ENCODE measurements around the gene NT5C2.

The NT5C2 gene

GRCh38 chr10:103109821-103110220 lies 83.3 kb downstream of the NT5C2 start:
- peak overlapping the region; percentile 40 for H3K27ac ChIP-seq (ENCODE audit: low read depth, low read length)
- H3K9ac ChIP-seq (ENCODE audit: low read length): no peak overlapping the region
- H3K27me3 ChIP-seq (ENCODE audit: control insufficient read depth, insufficient read depth, low read length): no peaks in the 10 kb centered on the region
- peaks cover 10% of the 10 kb centered on the region for H3K4me1 ChIP-seq (ENCODE audit: control insufficient read depth, insufficient read depth, low read length)
- no peak overlapping the region for H3K4me3 ChIP-seq (ENCODE audit: low read length)
- H3K36me3 ChIP-seq (ENCODE audit: control insufficient read depth, insufficient read depth, low read length): no peaks in the 10 kb centered on the region

- H3K4me1 ChIP-seq (ENCODE audit: control insufficient read depth, insufficient read depth, low read length): peaks cover 8% of the 10 kb centered on the region
These were observed 86.5 kb downstream of the NT5C2 start for GRCh38 chr10:103106539-103106938.

GRCh38 chr10:103105462-103105861 lies 87.6 kb downstream of the NT5C2 start:
- no peak overlapping the region for H3K9ac ChIP-seq (ENCODE audit: low read length)
- no peak overlapping the region for H3K27ac ChIP-seq (ENCODE audit: low read depth, low read length)
- peaks cover 7% of the 10 kb centered on the region for H3K36me3 ChIP-seq (ENCODE audit: control insufficient read depth, insufficient read depth, low read length)
- H3K4me3 ChIP-seq (ENCODE audit: low read length): no peak overlapping the region
- H3K4me1 ChIP-seq (ENCODE audit: control insufficient read depth, insufficient read depth, low read length): no peaks in the 10 kb centered on the region
- no peaks in the 10 kb centered on the region for H3K27me3 ChIP-seq (ENCODE audit: control insufficient read depth, insufficient read depth, low read length)

More at GRCh38 chr10:103106539-103106938, 86.5 kb downstream of the NT5C2 start:
- Histone ChIP-seq H3K9ac (ENCODE audit: low read length) (no peak overlapping the region), H3K4me3 (ENCODE audit: low read length) (no peak overlapping the region), H3K27ac (ENCODE audit: low read depth, low read length) (no peak overlapping the region), H3K27me3 (ENCODE audit: control insufficient read depth, insufficient read depth, low read length) (no peaks in the 10 kb centered on the region), H3K36me3 (ENCODE audit: control insufficient read depth, insufficient read depth, low read length) (peaks cover 2% of the 10 kb centered on the region)

GRCh38 chr10:103104721-103105120 lies 88.4 kb downstream of the NT5C2 start:
- no peak overlapping the region for H3K4me3 ChIP-seq (ENCODE audit: low read length)
- no peak overlapping the region for H3K9ac ChIP-seq (ENCODE audit: low read length)
- H3K4me1 ChIP-seq (ENCODE audit: control insufficient read depth, insufficient read depth, low read length): no peaks in the 10 kb centered on the region
- H3K27ac ChIP-seq (ENCODE audit: low read depth, low read length): no peak overlapping the region
- no peaks in the 10 kb centered on the region for H3K27me3 ChIP-seq (ENCODE audit: control insufficient read depth, insufficient read depth, low read length)
- peaks cover 12% of the 10 kb centered on the region for H3K36me3 ChIP-seq (ENCODE audit: control insufficient read depth, insufficient read depth, low read length)

DNA sequence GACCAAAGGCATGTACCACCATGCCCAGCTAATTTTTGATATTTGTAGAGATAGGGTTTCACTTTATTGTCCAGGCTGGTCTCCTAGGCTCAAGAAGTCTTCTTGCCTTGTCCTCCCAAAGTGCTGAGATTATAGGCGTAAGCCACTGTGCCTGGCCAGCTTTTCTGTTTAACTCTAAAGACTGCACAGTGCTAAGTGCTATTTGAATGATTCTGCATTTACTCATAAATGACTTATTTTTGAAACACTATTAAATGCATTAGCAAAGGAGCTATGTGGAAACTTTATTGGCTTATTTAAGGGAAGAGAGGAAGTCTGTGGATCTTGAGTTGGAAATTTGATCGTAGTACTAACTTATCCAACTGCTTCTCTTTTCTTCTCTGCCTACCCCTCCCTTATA lies 89.1 kb downstream of the NT5C2 start:
- Histone ChIP-seq H3K4me1 (ENCODE audit: control insufficient read depth, insufficient read depth, low read length) (no peaks in the 10 kb centered on the region), H3K9ac (ENCODE audit: low read length) (no peak overlapping the region), H3K4me3 (ENCODE audit: low read length) (no peak overlapping the region), H3K36me3 (ENCODE audit: control insufficient read depth, insufficient read depth, low read length) (peaks cover 13% of the 10 kb centered on the region), H3K27ac (ENCODE audit: low read depth, low read length) (no peak overlapping the region), H3K27me3 (ENCODE audit: control insufficient read depth, insufficient read depth, low read length) (no peaks in the 10 kb centered on the region)

- H3K27ac ChIP-seq (ENCODE audit: low read depth, low read length): no peak overlapping the region
- H3K4me1 ChIP-seq (ENCODE audit: control insufficient read depth, insufficient read depth, low read length): no peaks in the 10 kb centered on the region
- H3K36me3 ChIP-seq (ENCODE audit: control insufficient read depth, insufficient read depth, low read length): peaks cover 13% of the 10 kb centered on the region
- no peak overlapping the region for H3K4me3 ChIP-seq (ENCODE audit: low read length)
- no peak overlapping the region for H3K9ac ChIP-seq (ENCODE audit: low read length)
- H3K27me3 ChIP-seq (ENCODE audit: control insufficient read depth, insufficient read depth, low read length): no peaks in the 10 kb centered on the region
These were observed 90.9 kb downstream of the NT5C2 start for GRCh38 chr10:103102195-103102594.

DNA sequence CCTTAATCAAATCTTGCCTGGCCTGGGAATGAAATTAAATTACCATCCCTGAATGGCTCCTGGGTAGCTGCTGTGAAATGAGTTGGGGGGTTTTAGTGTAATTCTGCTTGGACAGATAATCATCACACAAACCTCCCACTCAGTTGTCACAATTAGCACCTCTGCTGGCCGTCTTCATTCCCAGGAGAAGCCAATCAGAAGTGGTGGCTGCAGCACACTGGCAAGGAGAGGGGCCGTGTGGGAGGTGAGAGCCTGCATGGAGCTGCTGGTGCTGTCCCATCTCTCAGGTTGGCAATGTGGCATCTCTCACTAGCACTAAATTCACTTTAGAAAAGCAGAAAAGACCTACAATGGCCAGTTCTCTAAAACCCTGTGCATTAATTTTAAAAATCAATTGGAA lies 92.5 kb downstream of the NT5C2 start:
- Histone ChIP-seq H3K4me1 (ENCODE audit: control insufficient read depth, insufficient read depth, low read length) (no peaks in the 10 kb centered on the region), H3K27me3 (ENCODE audit: control insufficient read depth, insufficient read depth, low read length) (no peaks in the 10 kb centered on the region), H3K27ac (ENCODE audit: low read depth, low read length) (no peak overlapping the region), H3K9ac (ENCODE audit: low read length) (no peak overlapping the region), H3K36me3 (ENCODE audit: control insufficient read depth, insufficient read depth, low read length) (peaks cover 13% of the 10 kb centered on the region), H3K4me3 (ENCODE audit: low read length) (no peak overlapping the region)

- no peaks in the 10 kb centered on the region for H3K27me3 ChIP-seq (ENCODE audit: control insufficient read depth, insufficient read depth, low read length)
- H3K4me3 ChIP-seq (ENCODE audit: low read length): no peak overlapping the region
- peaks cover 18% of the 10 kb centered on the region for H3K36me3 ChIP-seq (ENCODE audit: control insufficient read depth, insufficient read depth, low read length)
- H3K27ac ChIP-seq (ENCODE audit: low read depth, low read length): no peak overlapping the region
- H3K9ac ChIP-seq (ENCODE audit: low read length): no peak overlapping the region
- no peaks in the 10 kb centered on the region for H3K4me1 ChIP-seq (ENCODE audit: control insufficient read depth, insufficient read depth, low read length)
These were observed 94.8 kb downstream of the NT5C2 start for GRCh38 chr10:103098240-103098639.

DNA sequence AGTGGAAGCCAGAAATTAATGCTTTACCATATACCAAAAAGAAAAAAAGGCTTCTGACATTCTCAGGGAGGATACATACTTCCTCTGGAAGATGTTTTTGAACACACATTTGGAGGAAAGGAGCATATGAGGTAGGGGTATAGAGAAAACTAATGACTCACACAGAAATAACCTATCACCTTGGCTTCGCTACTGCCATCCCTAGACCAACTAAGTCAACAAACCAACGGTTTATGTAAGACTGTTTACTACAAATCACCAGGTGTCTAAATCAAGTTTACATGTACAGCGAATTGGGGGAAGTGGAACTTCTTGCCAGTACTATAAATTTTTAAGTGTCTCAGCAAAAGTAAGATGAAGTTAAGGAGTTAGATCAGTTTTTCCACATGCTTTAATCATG lies 96.9 kb downstream of the NT5C2 start:
- H3K27me3 ChIP-seq (ENCODE audit: control insufficient read depth, insufficient read depth, low read length): no peaks in the 10 kb centered on the region

DNA sequence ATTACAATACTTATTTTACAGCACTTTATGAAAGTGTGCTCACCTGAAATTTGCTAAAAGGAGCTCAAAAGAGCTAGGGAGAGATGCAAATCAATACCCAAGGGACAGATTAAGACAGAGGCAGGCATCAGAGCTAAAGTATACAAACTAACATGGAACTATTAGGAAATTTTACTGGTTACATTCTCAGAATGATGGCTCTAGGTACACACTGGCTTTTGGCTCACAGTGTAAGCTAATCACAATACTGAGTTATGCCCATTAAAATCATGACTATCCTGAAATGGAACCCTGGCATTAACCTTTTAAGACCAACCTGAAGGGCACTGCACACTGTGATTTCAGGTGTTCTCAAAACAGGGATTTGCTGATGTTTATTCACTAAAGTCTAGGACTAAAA lies 98.1 kb downstream of the NT5C2 start:
- no peaks in the 10 kb centered on the region for H3K4me1 ChIP-seq (ENCODE audit: control insufficient read depth, insufficient read depth, low read length)
- peaks cover 16% of the 10 kb centered on the region for H3K36me3 ChIP-seq (ENCODE audit: control insufficient read depth, insufficient read depth, low read length)
- no peak overlapping the region for H3K27ac ChIP-seq (ENCODE audit: low read depth, low read length)
- H3K9ac ChIP-seq (ENCODE audit: low read length): no peak overlapping the region
- H3K4me3 ChIP-seq (ENCODE audit: low read length): no peak overlapping the region
- H3K27me3 ChIP-seq (ENCODE audit: control insufficient read depth, insufficient read depth, low read length): no peaks in the 10 kb centered on the region

More for the DNA sequence above, 96.9 kb downstream of the NT5C2 start:
- Histone ChIP-seq H3K9ac (ENCODE audit: low read length) (no peak overlapping the region), H3K4me3 (ENCODE audit: low read length) (no peak overlapping the region), H3K27ac (ENCODE audit: low read depth, low read length) (no peak overlapping the region), H3K36me3 (ENCODE audit: control insufficient read depth, insufficient read depth, low read length) (peaks cover 18% of the 10 kb centered on the region), H3K4me1 (ENCODE audit: control insufficient read depth, insufficient read depth, low read length) (no peaks in the 10 kb centered on the region)

DNA sequence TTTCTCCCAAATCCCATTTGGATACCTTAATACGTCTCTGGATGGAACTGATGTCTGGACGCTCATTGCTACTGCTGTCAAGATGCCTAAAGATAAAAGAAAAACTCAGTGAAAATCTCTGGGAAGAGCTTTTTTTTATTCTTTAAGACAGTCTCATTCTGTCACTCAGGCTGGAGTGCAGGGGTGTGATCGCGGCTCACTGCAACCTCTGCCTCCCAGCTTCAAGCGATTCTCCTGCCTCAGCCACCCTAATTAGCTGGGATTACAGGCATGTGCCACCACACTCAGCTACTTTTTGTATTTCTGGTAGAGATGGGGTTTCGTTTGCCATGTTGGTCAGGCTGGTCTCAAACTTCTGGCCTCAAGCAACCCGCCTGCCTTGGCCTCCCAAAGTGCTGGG lies 102.2 kb downstream of the NT5C2 start:
- Histone ChIP-seq H3K4me3 (ENCODE audit: low read length) (no peak overlapping the region), H3K4me1 (ENCODE audit: control insufficient read depth, insufficient read depth, low read length) (no peaks in the 10 kb centered on the region), H3K36me3 (ENCODE audit: control insufficient read depth, insufficient read depth, low read length) (peaks cover 19% of the 10 kb centered on the region), H3K27ac (ENCODE audit: low read depth, low read length) (no peak overlapping the region), H3K27me3 (ENCODE audit: control insufficient read depth, insufficient read depth, low read length) (no peaks in the 10 kb centered on the region), H3K9ac (ENCODE audit: low read length) (no peak overlapping the region)

- peaks cover 15% of the 10 kb centered on the region for H3K36me3 ChIP-seq (ENCODE audit: control insufficient read depth, insufficient read depth, low read length)
- no peak overlapping the region for H3K27ac ChIP-seq (ENCODE audit: low read depth, low read length)
- no peak overlapping the region for H3K9ac ChIP-seq (ENCODE audit: low read length)
- H3K4me1 ChIP-seq (ENCODE audit: control insufficient read depth, insufficient read depth, low read length): no peaks in the 10 kb centered on the region
- no peak overlapping the region for H3K4me3 ChIP-seq (ENCODE audit: low read length)
- H3K27me3 ChIP-seq (ENCODE audit: control insufficient read depth, insufficient read depth, low read length): no peaks in the 10 kb centered on the region
These were observed 103.6 kb downstream of the NT5C2 start for GRCh38 chr10:103089493-103089892.

GRCh38 chr10:103086799-103087198 lies 106.3 kb downstream of the NT5C2 start:
- Histone ChIP-seq H3K4me3 (ENCODE audit: low read length) (no peak overlapping the region), H3K27ac (ENCODE audit: low read depth, low read length) (no peak overlapping the region), H3K9ac (ENCODE audit: low read length) (no peak overlapping the region), H3K36me3 (ENCODE audit: control insufficient read depth, insufficient read depth, low read length) (peaks cover 12% of the 10 kb centered on the region), H3K4me1 (ENCODE audit: control insufficient read depth, insufficient read depth, low read length) (no peaks in the 10 kb centered on the region), H3K27me3 (ENCODE audit: control insufficient read depth, insufficient read depth, low read length) (no peaks in the 10 kb centered on the region)

Data from rectal smooth muscle tissue (tissue), 1 donor.